ENCODE results near the gene MYOF. TPM values are rescaled to one million over a fixed set of nuclear protein-coding genes. Genes with fewer than 3 reads are reported as not detected.

MYOF gene
- total RNA-seq, 2 donors from 2014 or later: 84.4 to 85.0 TPM

DNA sequence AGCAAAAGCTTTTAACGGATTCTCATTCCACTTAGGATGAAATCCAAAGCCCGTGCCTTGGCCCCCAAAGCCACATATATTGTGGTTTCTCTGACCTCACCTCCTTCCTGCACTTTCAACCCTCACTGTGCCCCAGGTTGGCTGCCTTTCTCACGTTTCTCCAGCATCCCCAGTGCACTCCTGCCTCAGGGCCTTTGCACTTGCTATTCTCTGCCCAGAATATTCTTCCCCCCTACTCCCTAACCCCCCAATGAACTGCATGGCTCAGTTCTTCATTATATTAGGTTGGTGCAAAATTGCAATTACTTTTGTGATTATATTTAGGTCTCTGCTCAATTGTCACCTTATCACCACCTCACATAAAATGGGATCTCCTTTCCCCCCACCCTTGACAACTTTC, 34.2 kb downstream of the MYOF start:
- 68% methylated on average over 3 of the region's 3 CpGs for WGBS
- Histone ChIP-seq H3K4me3 (no peak overlapping the region), H3K27me3 (replicated peaks; ENCODE audit: insufficient read depth) (no peaks in the 10 kb centered on the region), H3K27ac (no peak overlapping the region), H3K4me1 (replicated peaks) (peaks cover 9% of the 10 kb centered on the region), H3K9me3 (no peaks in the 10 kb centered on the region), H3K36me3 (no peaks in the 10 kb centered on the region)
- intact Hi-C loops (cut with DNase I): no loop called here
- TF ChIP-seq POLR2AphosphoS5 (IDR thresholded peaks at IDR 0.05): no peak
- no peak for TF ChIP-seq POLR2A (IDR thresholded peaks at IDR 0.05)
- TF ChIP-seq, protein P1, sequence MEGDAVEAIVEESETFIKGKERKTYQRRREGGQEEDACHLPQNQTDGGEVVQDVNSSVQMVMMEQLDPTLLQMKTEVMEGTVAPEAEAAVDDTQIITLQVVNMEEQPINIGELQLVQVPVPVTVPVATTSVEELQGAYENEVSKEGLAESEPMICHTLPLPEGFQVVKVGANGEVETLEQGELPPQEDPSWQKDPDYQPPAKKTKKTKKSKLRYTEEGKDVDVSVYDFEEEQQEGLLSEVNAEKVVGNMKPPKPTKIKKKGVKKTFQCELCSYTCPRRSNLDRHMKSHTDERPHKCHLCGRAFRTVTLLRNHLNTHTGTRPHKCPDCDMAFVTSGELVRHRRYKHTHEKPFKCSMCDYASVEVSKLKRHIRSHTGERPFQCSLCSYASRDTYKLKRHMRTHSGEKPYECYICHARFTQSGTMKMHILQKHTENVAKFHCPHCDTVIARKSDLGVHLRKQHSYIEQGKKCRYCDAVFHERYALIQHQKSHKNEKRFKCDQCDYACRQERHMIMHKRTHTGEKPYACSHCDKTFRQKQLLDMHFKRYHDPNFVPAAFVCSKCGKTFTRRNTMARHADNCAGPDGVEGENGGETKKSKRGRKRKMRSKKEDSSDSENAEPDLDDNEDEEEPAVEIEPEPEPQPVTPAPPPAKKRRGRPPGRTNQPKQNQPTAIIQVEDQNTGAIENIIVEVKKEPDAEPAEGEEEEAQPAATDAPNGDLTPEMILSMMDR (IDR thresholded peaks at IDR 0.05): no peak
- DNase-seq (ENCODE audit: low spot score): no peak

DNA sequence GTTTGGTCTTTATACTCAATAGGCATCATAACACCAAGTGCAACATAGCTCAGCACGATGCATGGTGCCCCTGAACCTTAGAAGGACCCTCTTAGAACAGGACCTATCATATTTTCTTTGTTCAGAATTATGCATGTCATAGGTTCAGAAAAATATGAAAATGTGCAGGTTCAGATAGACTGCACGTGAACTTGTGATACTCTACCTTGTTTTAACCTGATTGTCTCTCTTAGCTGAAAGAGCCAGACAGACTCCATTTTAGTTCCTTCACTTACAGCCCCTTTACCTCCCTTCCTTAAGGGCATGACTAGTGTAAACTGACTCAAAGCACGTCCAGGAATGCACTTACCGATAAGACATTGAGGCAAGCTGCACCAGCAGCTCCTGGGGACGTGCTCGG, 35.1 kb downstream of the MYOF start:
- peak overlapping the region; percentile 89 to 96 for H3K27ac ChIP-seq

DNA sequence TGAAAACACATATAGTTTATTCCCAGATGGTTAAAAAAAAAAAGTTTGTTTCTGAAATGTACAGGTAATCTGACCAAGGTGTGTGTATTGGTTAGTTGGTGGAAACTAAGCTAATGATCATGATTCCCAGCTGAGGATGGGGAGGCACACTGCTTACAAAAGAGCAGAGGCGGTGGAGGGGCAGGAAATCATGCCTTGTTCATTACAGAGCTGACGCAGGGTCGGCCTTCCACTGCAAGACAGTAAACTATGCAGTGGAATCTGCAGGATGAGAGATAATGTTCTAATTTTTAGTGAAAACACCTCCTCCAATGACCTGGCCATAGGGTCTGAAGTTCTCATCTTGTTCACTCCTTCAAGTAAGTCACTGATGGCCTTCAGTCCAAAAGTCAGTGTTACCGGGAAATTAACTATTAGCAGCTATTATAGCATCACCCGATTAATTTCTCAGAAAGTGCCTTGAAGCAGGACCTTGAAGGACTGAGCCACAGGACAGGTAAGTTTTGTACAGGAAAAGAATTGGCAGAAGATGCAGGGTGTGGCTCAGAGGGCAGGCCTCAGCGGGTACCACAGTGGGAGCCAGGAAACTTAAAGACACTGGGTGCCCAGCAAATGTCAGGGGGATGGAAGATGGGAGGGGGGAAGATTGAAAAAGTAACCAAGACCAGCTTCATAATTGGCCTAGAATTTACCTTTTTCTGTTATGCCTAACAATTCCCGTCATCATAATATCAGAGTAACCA, 36.0 kb downstream of the MYOF start:
- Histone ChIP-seq H3K27me3 (replicated peaks; ENCODE audit: insufficient read depth) (no peaks in the 10 kb centered on the region), H3K4me1 (replicated peaks) (peaks cover 14% of the 10 kb centered on the region), H3K27ac (peak overlapping the region; percentile 89 to 96), H3K9me3 (no peaks in the 10 kb centered on the region), H3K36me3 (no peaks in the 10 kb centered on the region), H3K4me3 (no peak overlapping the region)
- TF ChIP-seq POLR2A (IDR thresholded peaks at IDR 0.05): no peak
- peak; percentile 26 for TF ChIP-seq POLR2AphosphoS5 (IDR thresholded peaks at IDR 0.05)
- TF ChIP-seq, protein P1 (IDR thresholded peaks at IDR 0.05): no peak
- intact Hi-C loops (cut with DNase I): no loop called here
- 30% methylated on average over 7 of the region's 7 CpGs for WGBS
- peak; percentile 79 for DNase-seq (ENCODE audit: low spot score)

More for the DNA sequence above, 35.1 kb downstream of the MYOF start:
- 72% methylated on average over 6 of the region's 6 CpGs for WGBS
- H3K36me3 ChIP-seq: no peaks in the 10 kb centered on the region
- H3K9me3 ChIP-seq: no peaks in the 10 kb centered on the region
- no peak for DNase-seq (ENCODE audit: low spot score)
- no peak for TF ChIP-seq POLR2A (IDR thresholded peaks at IDR 0.05)
- TF ChIP-seq, protein P1 (IDR thresholded peaks at IDR 0.05): no peak
- no peak for TF ChIP-seq POLR2AphosphoS5 (IDR thresholded peaks at IDR 0.05)
- no peak overlapping the region for H3K4me3 ChIP-seq
- intact Hi-C loops (cut with DNase I): no loop called here
- H3K4me1 ChIP-seq (replicated peaks): peaks cover 14% of the 10 kb centered on the region
- no peaks in the 10 kb centered on the region for H3K27me3 ChIP-seq (replicated peaks; ENCODE audit: insufficient read depth)

DNA sequence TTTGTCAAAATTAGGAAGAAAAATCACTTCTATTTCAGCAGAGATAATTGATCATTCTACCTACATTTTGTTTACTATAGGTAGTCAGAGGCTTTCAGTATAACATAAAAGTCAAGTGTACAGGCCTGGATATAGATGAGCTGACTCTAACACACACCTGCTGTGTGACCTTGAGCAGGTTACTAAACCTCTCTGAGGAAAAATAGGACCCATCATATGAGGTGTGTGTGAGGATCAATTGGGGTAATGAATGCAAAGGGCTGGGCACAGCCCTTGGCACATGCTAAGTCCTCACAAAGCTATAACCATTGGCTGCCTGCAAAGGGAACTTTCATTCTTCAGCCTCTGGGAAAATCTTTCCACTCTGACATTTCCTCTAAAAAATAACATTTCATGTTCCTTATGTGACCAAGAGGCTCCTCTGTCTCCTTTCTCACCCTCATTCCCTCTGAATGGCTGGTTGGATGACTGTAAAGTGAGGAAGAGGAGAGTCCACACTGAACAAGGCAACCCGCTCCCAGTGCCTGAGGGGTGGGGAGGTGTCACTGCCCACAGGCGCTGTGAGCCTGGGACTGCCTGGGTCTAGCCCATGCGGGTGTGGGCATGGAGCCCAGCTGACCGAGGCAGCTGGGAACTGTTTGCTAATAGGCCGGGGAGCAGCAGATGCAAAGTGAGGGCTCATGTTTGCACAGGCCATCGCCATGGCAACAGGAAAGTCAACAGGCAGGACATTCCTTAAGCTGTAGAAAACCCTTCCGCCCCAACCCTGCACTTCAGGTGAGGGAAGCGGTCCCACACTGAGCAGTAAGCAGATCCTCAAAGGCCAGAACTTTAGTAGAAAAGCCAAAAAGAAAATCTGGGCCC, 36.8 kb downstream of the MYOF start:
- intact Hi-C loops (cut with DNase I): no loop called here
- H3K4me3 ChIP-seq: no peak overlapping the region
- H3K27ac ChIP-seq: peak overlapping the region; percentile 89 to 96
- no peaks in the 10 kb centered on the region for H3K36me3 ChIP-seq
- H3K27me3 ChIP-seq (replicated peaks; ENCODE audit: insufficient read depth): no peaks in the 10 kb centered on the region
- peaks cover 14% of the 10 kb centered on the region for H3K4me1 ChIP-seq (replicated peaks)
- peak; percentile 64 for TF ChIP-seq POLR2A (IDR thresholded peaks at IDR 0.05)
- TF ChIP-seq POLR2AphosphoS5 (IDR thresholded peaks at IDR 0.05): peak; percentile 93
- TF ChIP-seq, protein P1 (IDR thresholded peaks at IDR 0.05): no peak
- H3K9me3 ChIP-seq: no peaks in the 10 kb centered on the region
- peak; percentile 97 for DNase-seq (ENCODE audit: low spot score)
- 11% methylated on average over 8 of the region's 8 CpGs for WGBS
